H1 (cell line): ENCODE data around the gene ITSN1. TPM values are rescaled to one million over a fixed set of nuclear protein-coding genes. Genes with fewer than 3 reads are reported as not detected.
A peak's percentile ranks its signal among the peaks of the same experiment; 100 is the strongest.

Source experiments
- CTCF ChIA-PET: fragments of 300-600 bp; sonication (Branson Sonifier 250); formaldehyde crosslinking; loops from one replicate; lab custom pipeline; 2021; ENCODE audit not compliant: partially characterized antibody; lab: Charles Lee
- POLR2A ChIA-PET: fragments of 300-600 bp; sonication (Branson Sonifier 250); formaldehyde crosslinking; loops from one replicate; lab custom pipeline; 2021; ENCODE audit warnings: inconsistent platforms; ENCODE audit not compliant: partially characterized antibody; lab: Charles Lee
- DNase-seq, 2 experiments: peaks; one replicate each; pipeline versions ENCODE4 v3.0.0 to v3.0.0-alpha.2; 2010 to 2022; ENCODE audit warnings: low spot score in 2 of 2, low read depth in 1 of 2, mixed read lengths in 1 of 2
- FAIRE-seq: peaks from 2 replicates; lab custom pipeline; 2011; peaks lifted over from hg19 to GRCh38; lab: Jason Lieb, UNC
- H2AFZ ChIP-seq: 2 replicates; pipeline ENCODE4 v1.8.1; 2012; ENCODE audit warnings: low read length, inconsistent platforms
- H2AK5ac ChIP-seq: 2 replicates; pipeline ENCODE4 v1.6.1; 2013; ENCODE audit warnings: low read depth, low read length
- H2BK120ac ChIP-seq: replicated peaks from 2 replicates; pipeline ENCODE3; 2013; ENCODE audit warnings: low read depth, low read length, inconsistent platforms
- H2BK12ac ChIP-seq: 2 replicates; pipeline ENCODE4 v1.6.1; 2013; ENCODE audit warnings: low read depth, low read length
- H2BK15ac ChIP-seq: 2 replicates; pipeline ENCODE4 v1.6.1; 2013; ENCODE audit warnings: low read length
- H2BK20ac ChIP-seq: 2 replicates; pipeline ENCODE4 v1.6.1; 2013; ENCODE audit warnings: low read length
- H2BK5ac ChIP-seq: 2 replicates; pipeline ENCODE4 v1.6.1; 2013; ENCODE audit warnings: low read depth, low read length
- H3K14ac ChIP-seq: 2 replicates; pipeline ENCODE4 v1.6.1; 2013; ENCODE audit warnings: inconsistent platforms; ENCODE audit not compliant: insufficient read length
- H3K18ac ChIP-seq: 2 replicates; pipeline ENCODE4 v1.6.1; 2013; ENCODE audit warnings: low read length; ENCODE audit errors: extremely low read depth
- H3K23ac ChIP-seq: 2 replicates; pipeline ENCODE4 v1.6.1; 2013; ENCODE audit warnings: inconsistent platforms; ENCODE audit not compliant: insufficient read length
- H3K23me2 ChIP-seq: 2 replicates; pipeline ENCODE4 v1.6.1; 2013; ENCODE audit warnings: low read depth, low read length
- H3K27ac ChIP-seq: 2 replicates; pipeline ENCODE4 v1.6.1; 2011; ENCODE audit warnings: low read depth, low read length, inconsistent platforms
- H3K27me3 ChIP-seq, 4 experiments: replicated peaks in 1 of 4; 1 replicate in 1 of 4; 2 replicates in 3 of 4; pipeline versions ENCODE4 v1.6.1 to v1.8.1; 2011 to 2013; ENCODE audit warnings: low read length in 3 of 4, mild to moderate bottlenecking in 3 of 4, inconsistent platforms in 2 of 4, mixed read lengths in 2 of 4, moderate library complexity in 1 of 4; ENCODE audit not compliant: control insufficient read depth in 3 of 4, insufficient read depth in 3 of 4; ENCODE audit errors: extremely low read depth in 1 of 4
- H3K36me3 ChIP-seq, 4 experiments: 2 replicates each; pipeline versions ENCODE4 v1.6.1 to v1.8.1; 2011 to 2013; ENCODE audit warnings: mild to moderate bottlenecking in 4 of 4, low read length in 3 of 4, moderate library complexity in 2 of 4, control low read depth in 1 of 4, inconsistent platforms in 1 of 4; ENCODE audit not compliant: insufficient read depth in 4 of 4, control insufficient read depth in 2 of 4
- H3K4ac ChIP-seq: replicated peaks from 2 replicates; pipeline ENCODE3; 2013; ENCODE audit warnings: low read length, low read depth, mixed read lengths, inconsistent platforms; ENCODE audit not compliant: insufficient read length
- H3K4me1 ChIP-seq, 4 experiments: replicated peaks in 1 of 4; 1 replicate in 1 of 4; 2 replicates in 3 of 4; pipeline versions ENCODE4 v1.6.1 to v1.8.1; 2011 to 2013; ENCODE audit warnings: low read length in 3 of 4, inconsistent platforms in 2 of 4, mixed read lengths in 1 of 4; ENCODE audit not compliant: insufficient read depth in 4 of 4, control insufficient read depth in 3 of 4
- H3K4me2 ChIP-seq, 2 experiments: 2 replicates each; pipeline versions ENCODE4 v1.6.1 to v1.8.1; 2011 to 2013; ENCODE audit warnings: low read depth in 2 of 2, low read length in 2 of 2, control low read depth in 1 of 2, inconsistent platforms in 1 of 2, mild to moderate bottlenecking in 1 of 2; ENCODE audit not compliant: insufficient read depth in 1 of 2
- H3K4me3 ChIP-seq, 4 experiments: fragments of 200-600, 300-600 bp in 1 of 4; sonication (generic), shearing (Covaris generic), sonication (Bioruptor Twin) in 1 of 4; 2 replicates each; pipeline versions ENCODE4 v1.5.1 to v1.8.1; 2011 to 2016; ENCODE audit warnings: low read length in 4 of 4, low read depth in 3 of 4, control low read depth in 2 of 4, inconsistent platforms in 2 of 4, mild to moderate bottlenecking in 2 of 4, mixed read lengths in 1 of 4, moderate library complexity in 1 of 4; ENCODE audit not compliant: insufficient read depth in 2 of 4; ENCODE audit errors: extremely low read depth in 1 of 4
- H3K56ac ChIP-seq: replicated peaks from 2 replicates; pipeline ENCODE3; 2013; ENCODE audit warnings: low read depth, mild to moderate bottlenecking, mixed read lengths, low read length, inconsistent platforms; ENCODE audit not compliant: insufficient read length
- H3K79me1 ChIP-seq: 2 replicates; pipeline ENCODE4 v1.6.1; 2013; ENCODE audit warnings: low read depth, low read length, control low read depth
- H3K79me2 ChIP-seq, 2 experiments: 2 replicates each; pipeline versions ENCODE4 v1.6.1 to v1.8.1; 2012 to 2013; ENCODE audit warnings: low read length in 2 of 2, mild to moderate bottlenecking in 2 of 2, inconsistent platforms in 1 of 2; ENCODE audit not compliant: insufficient read depth in 2 of 2, control insufficient read depth in 1 of 2
- H3K9ac ChIP-seq, 4 experiments: replicated peaks in 1 of 4; 1 replicate in 1 of 4; 2 replicates in 3 of 4; pipeline versions ENCODE4 v1.6.1 to v1.8.1; 2011 to 2013; ENCODE audit warnings: low read depth in 3 of 4, low read length in 3 of 4, control low read depth in 2 of 4, mild to moderate bottlenecking in 2 of 4, moderate library complexity in 2 of 4, inconsistent platforms in 1 of 4; ENCODE audit errors: extremely low read depth in 1 of 4
- H3K9me3 ChIP-seq, 2 experiments: 2 replicates each; pipeline versions ENCODE4 v1.6.1 to v1.8.1; 2012 to 2013; ENCODE audit warnings: mild to moderate bottlenecking in 2 of 2, moderate library complexity in 2 of 2, control low read depth in 1 of 2, inconsistent platforms in 1 of 2, low read depth in 1 of 2, low read length in 1 of 2, mixed read lengths in 1 of 2; ENCODE audit not compliant: insufficient read depth in 2 of 2
- H4K20me1 ChIP-seq, 2 experiments: replicated peaks in 1 of 2; 2 replicates each; pipeline versions ENCODE3 to v1.8.1; 2011 to 2013; ENCODE audit warnings: inconsistent platforms in 2 of 2, low read length in 2 of 2, mild to moderate bottlenecking in 1 of 2; ENCODE audit not compliant: insufficient read depth in 2 of 2, control insufficient read depth in 1 of 2
- H4K5ac ChIP-seq: 2 replicates; pipeline ENCODE4 v1.6.1; 2013; ENCODE audit warnings: low read length, low read depth, mixed read lengths, inconsistent platforms; ENCODE audit not compliant: insufficient read length
- H4K8ac ChIP-seq: 2 replicates; pipeline ENCODE4 v1.8.0; 2013; ENCODE audit warnings: mild to moderate bottlenecking, moderate library complexity, low read length, inconsistent platforms; ENCODE audit not compliant: insufficient read depth; ENCODE audit errors: extremely low read depth
- H4K91ac ChIP-seq: replicated peaks from 2 replicates; pipeline ENCODE3; 2013; ENCODE audit warnings: low read length, mixed read lengths, inconsistent platforms; ENCODE audit not compliant: insufficient read length
- ASH2L ChIP-seq: fragments of 200-600, 300-600 bp; sonication (generic); IDR thresholded peaks from one replicate; pipeline ENCODE4 v1.7.1; 2017; ENCODE audit warnings: low read length
- JUND ChIP-seq: IDR thresholded peaks from 2 replicates; pipeline ENCODE4 v1.6.1; 2011; ENCODE audit warnings: mild to moderate bottlenecking, improper control_type of control experiment, low read length
- KDM5A ChIP-seq: fragments of 200-600 bp; IDR thresholded peaks from 2 replicates; pipeline ENCODE4 v1.7.1; 2012; ENCODE audit warnings: mild to moderate bottlenecking, low read length, inconsistent platforms, mixed read lengths
- POU5F1 ChIP-seq: IDR thresholded peaks from 2 replicates; pipeline ENCODE4 v1.6.1; 2011; ENCODE audit warnings: low read depth, mild to moderate bottlenecking, low read length, moderate library complexity
- WGBS, 2 experiments: shearing (Covaris generic) in 1 of 2; methylation state at CpG; one replicate each; pipeline versions ENCODE4 v1.1.6 to v1.1.7; 2013 to 2015; ENCODE audit warnings: low lambda C conversion rate in 2 of 2, mixed read lengths in 2 of 2, inconsistent platforms in 1 of 2, low coverage in 1 of 2, missing lambda C conversion rate in 1 of 2; ENCODE audit not compliant: insufficient replicate concordance in 2 of 2, insufficient coverage in 1 of 2, insufficient read length in 1 of 2; ENCODE audit errors: extremely low coverage in 1 of 2, missing lambda C conversion rate in 1 of 2; 5-methylcytosine and 5-hydroxymethylcytosine counted together
- polyA plus RNA-seq, 7 experiments: library from polyadenylated mRNA; depleted of rRNA in 3 of 7; stranded (reverse) in 5 of 7; unstranded in 2 of 7; fragments of >200 nt in 5 of 7; fragments of 200-250 nt in 2 of 7; gene quantifications; 1 replicate in 5 of 7; 2 replicates in 1 of 7; 4 replicates in 1 of 7; pipeline versions ENCODE4 v1.2.1 to v1.2.3, GENCODE V29; 2011 to 2013; ENCODE audit warnings: missing spikeins in 2 of 7, mixed read lengths in 2 of 7
- total RNA-seq: library from RNA; stranded (reverse); fragmentation: NEBNext Ultra II Directional; extraction: Animal tissue kit (Norgen Biotek cat#: 25700); gene quantifications from 2 replicates; pipeline ENCODE4 v1.2.1, GENCODE V29; 2021

Gene ITSN1
- total and polyA plus RNA-seq, 2 of the 8 experiments (the other 6 are each of a cell fraction or from before 2014, with no cell fraction given) = 60.8 to 78.1 TPM

GRCh38 chr21:33659568-33659949 lies 17.3 kb downstream of the ITSN1 start:
- POLR2A ChIA-PET = no interaction called here
- TF ChIP-seq KDM5A (no peak), POU5F1 (no peak), JUND (no peak), ASH2L (no peak)
- peaks cover 6 to 24% of the 10 kb centered on the region in 2 experiments for H4K20me1 ChIP-seq

More at GRCh38 chr21:33659568-33659949, 17.3 kb downstream of the ITSN1 start:
- DNase-seq (no peak), FAIRE-seq (no peak)
- H3K79me1 ChIP-seq = peaks cover 9% of the 10 kb centered on the region
- 92% methylated on average over 1 of the region's 1 CpG; no CpG with 5 or more reads in 1 of the 2 experiments for WGBS, 2 experiments
- CTCF ChIA-PET = interaction anchor here (1.4 kb wide), 1 partner anchor 235 kb away, joined by 3 read pairs; no protein-coding TSS in a partner anchor
- no peaks in the 10 kb centered on the region for H3K23me2 ChIP-seq
- no peak overlapping the region for H4K8ac ChIP-seq
- H3K23ac ChIP-seq = no peak overlapping the region
- no peak overlapping the region for H2BK5ac ChIP-seq
- H2BK120ac ChIP-seq = no peak overlapping the region
- no peaks in the 10 kb centered on the region for H3K36me3 ChIP-seq
- no peak overlapping the region for H3K4me3 ChIP-seq
- no peak overlapping the region for H2AK5ac ChIP-seq
- H3K27me3 ChIP-seq = no peaks in the 10 kb centered on the region
- H3K4ac ChIP-seq = no peak overlapping the region
- H3K9ac ChIP-seq = no peak overlapping the region
- H3K18ac ChIP-seq = no peak overlapping the region
- H2BK20ac ChIP-seq = no peak overlapping the region
- H3K27ac ChIP-seq = no peak overlapping the region
- no peak overlapping the region for H3K56ac ChIP-seq
- no peak overlapping the region for H4K91ac ChIP-seq
- H4K5ac ChIP-seq = no peak overlapping the region
- H3K4me1 ChIP-seq = peaks cover 0 to 9% (median 2%) of the 10 kb centered on the region in 4 experiments; a peak in 3 of 7 replicates
- 0 out of 2 replicates have a peak overlapping the region, but pooled peaks have one; percentile 77 for H2BK15ac ChIP-seq
- no peak overlapping the region for H2BK12ac ChIP-seq
- no peak overlapping the region for H3K14ac ChIP-seq
- H3K4me2 ChIP-seq = no peak overlapping the region
- H3K79me2 ChIP-seq = peaks cover 26 to 98% of the 10 kb centered on the region in 2 experiments
- H2AFZ ChIP-seq = no peak overlapping the region
- H3K9me3 ChIP-seq = no peaks in the 10 kb centered on the region
